ENCODE data around the gene ZBTB7C. TPM values are rescaled to one million over a fixed set of nuclear protein-coding genes. Genes with fewer than 3 reads are reported as not detected.

ZBTB7C gene
- total RNA-seq, 2 experiments from 2014 or later = not detected

DNA sequence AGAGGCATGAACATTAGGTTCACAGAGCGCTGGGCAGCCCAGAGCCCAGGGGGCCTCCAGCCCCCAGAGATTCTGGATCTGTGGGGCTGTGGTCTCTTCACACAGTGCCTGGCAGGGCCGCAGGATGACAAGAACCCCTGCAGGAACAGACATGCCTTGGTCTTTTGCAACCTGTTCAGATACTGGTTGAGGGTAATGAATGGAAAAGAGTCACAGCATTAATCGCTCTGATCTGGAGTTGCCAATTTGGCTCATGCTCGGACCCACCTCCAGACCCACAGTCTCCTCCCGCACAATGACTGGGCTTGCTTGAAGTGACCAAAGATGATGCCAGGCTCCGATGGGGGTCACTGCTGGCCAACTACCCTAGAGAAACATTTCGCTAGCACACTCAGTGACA lies 249.4 kb downstream of the ZBTB7C start:
- no peak for ATAC-seq
- CTCF ChIA-PET = interaction anchor here (0.6 kb wide), 1 partner anchor 390 kb away, joined by 3 read pairs; no protein-coding TSS in a partner anchor
- POLR2A ChIA-PET = no interaction called here
- no peak for DNase-seq
- Mint-ChIP-seq H3K27me3 (peaks cover 5% of the 10 kb centered on the region), H3K4me3 (no peak overlapping the region), H3K27ac (no peak overlapping the region), H3K4me1 (no peaks in the 10 kb centered on the region), H3K9me3 (ENCODE audit: low read depth) (no peaks in the 10 kb centered on the region), H3K36me3 (ENCODE audit: low read depth) (no peaks in the 10 kb centered on the region)
- intact Hi-C loops (cut with DNase I, micrococcal nuclease) = loop anchor here in 1 of 2 experiments (2.0 to 5.0 kb wide), 2 partner anchors 228 to 381 kb away; partner anchors contain the start of gene SMAD2

DNA sequence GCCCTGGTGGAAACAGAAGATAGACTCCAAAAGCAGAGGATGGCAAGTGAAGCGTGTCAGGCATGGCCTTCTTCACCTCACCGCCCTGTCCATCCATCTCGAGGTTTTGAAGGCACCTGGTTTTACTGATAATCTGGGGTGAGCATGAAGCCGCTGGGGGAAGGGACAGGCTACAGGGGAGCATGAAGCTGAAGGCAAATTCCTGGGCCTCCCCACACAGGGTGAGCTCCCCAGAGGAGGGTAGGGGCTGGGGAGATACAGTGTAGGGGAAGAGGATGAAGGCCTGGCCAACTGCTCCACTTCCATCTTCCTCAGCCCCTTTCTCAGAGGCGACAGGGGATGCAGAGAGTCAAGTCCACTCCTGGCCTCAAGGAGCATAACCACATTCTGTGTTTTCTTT lies 250.5 kb downstream of the ZBTB7C start:
- intact Hi-C loops (cut with DNase I, micrococcal nuclease) = no loop called here
- CTCF ChIA-PET = no interaction called here
- POLR2A ChIA-PET = no interaction called here
- DNase-seq (no peak), ATAC-seq (no peak)
- no peaks in the 10 kb centered on the region for H3K4me1 Mint-ChIP-seq
- no peaks in the 10 kb centered on the region for H3K9me3 Mint-ChIP-seq (ENCODE audit: low read depth)
- peaks cover 5% of the 10 kb centered on the region for H3K27me3 Mint-ChIP-seq
- no peak overlapping the region for H3K27ac Mint-ChIP-seq
- no peaks in the 10 kb centered on the region for H3K36me3 Mint-ChIP-seq (ENCODE audit: low read depth)
- no peak overlapping the region for H3K4me3 Mint-ChIP-seq

DNA sequence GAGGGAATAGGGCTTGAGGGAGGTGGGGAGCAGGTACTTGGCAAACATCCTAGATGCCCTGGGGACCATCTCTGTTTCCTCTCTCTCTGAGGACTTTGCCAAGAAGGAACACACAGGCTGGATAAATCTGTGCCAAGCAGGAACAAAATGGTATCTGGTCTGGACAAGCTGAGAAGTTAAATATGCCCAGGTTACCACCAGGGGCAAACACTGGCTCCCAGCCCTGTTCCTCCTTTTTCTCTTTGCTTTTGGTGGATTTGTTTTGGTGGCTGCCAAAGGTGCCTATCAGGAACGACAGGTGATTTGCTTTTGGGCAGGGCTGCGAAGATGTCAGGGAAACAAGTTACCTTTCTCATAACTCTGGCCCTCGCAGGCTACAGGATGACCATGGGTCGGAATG lies 251.2 kb downstream of the ZBTB7C start:
- peaks cover 5% of the 10 kb centered on the region for H3K27me3 Mint-ChIP-seq
- ChIA-PET CTCF (no interaction called here), POLR2A (no interaction called here)
- no peak overlapping the region for H3K27ac Mint-ChIP-seq
- ATAC-seq = no peak
- H3K9me3 Mint-ChIP-seq (ENCODE audit: low read depth) = no peaks in the 10 kb centered on the region
- H3K4me3 Mint-ChIP-seq = no peak overlapping the region
- no peaks in the 10 kb centered on the region for H3K36me3 Mint-ChIP-seq (ENCODE audit: low read depth)
- H3K4me1 Mint-ChIP-seq = no peaks in the 10 kb centered on the region
- intact Hi-C loops (cut with DNase I, micrococcal nuclease) = no loop called here
- no peak for DNase-seq

DNA sequence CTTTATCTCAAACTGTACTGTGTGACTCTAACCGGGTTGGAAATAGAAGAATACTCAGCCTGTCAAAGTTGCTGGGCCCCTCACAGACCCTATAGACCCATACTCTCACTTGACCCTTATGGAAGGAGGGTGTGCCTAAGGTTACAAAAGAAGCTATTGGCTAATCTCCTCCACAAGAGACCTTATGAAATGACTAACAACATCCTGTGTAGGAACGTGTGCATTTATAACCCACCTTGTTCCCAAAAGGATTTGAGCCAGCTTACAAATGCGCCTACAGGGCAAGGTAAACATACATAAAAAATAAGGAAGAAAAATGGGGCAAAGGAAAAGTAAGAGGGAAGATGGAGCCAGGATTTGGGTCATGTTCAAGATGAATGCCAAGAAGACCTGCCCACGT lies 253.3 kb downstream of the ZBTB7C start:
- Mint-ChIP-seq H3K4me3 (no peak overlapping the region), H3K9me3 (ENCODE audit: low read depth) (no peaks in the 10 kb centered on the region), H3K4me1 (no peaks in the 10 kb centered on the region), H3K27ac (no peak overlapping the region), H3K36me3 (ENCODE audit: low read depth) (no peaks in the 10 kb centered on the region), H3K27me3 (peaks cover 2% of the 10 kb centered on the region)
- CTCF ChIA-PET = no interaction called here
- no peak for DNase-seq
- POLR2A ChIA-PET = no interaction called here
- intact Hi-C loops (cut with DNase I, micrococcal nuclease) = no loop called here
- ATAC-seq = no peak

DNA sequence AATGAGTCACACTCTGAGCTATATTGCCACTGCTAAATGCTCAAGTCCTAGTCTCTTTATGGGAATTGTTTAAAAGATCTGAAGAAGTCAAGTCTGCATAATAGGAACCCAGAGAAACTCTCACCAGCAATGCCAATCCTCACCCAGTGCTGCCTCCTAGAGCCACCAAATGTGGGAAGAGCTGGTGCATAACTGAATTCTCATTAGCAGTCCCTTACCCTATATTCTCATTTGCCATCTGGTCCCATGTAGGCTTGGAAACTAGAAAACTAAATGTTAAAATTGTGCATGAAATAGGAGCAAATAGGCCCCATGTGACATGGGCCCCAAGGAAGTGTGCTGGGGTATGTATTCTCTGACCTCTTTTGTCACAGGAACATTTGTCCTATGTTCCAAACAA lies 254.4 kb downstream of the ZBTB7C start:
- Mint-ChIP-seq H3K9me3 (ENCODE audit: low read depth) (no peaks in the 10 kb centered on the region), H3K4me3 (no peak overlapping the region), H3K4me1 (no peaks in the 10 kb centered on the region), H3K27ac (no peak overlapping the region), H3K36me3 (ENCODE audit: low read depth) (no peaks in the 10 kb centered on the region), H3K27me3 (peaks cover 2% of the 10 kb centered on the region)
- POLR2A ChIA-PET = no interaction called here
- CTCF ChIA-PET = no interaction called here
- DNase-seq = no peak
- intact Hi-C loops (cut with DNase I, micrococcal nuclease) = no loop called here
- no peak for ATAC-seq

DNA sequence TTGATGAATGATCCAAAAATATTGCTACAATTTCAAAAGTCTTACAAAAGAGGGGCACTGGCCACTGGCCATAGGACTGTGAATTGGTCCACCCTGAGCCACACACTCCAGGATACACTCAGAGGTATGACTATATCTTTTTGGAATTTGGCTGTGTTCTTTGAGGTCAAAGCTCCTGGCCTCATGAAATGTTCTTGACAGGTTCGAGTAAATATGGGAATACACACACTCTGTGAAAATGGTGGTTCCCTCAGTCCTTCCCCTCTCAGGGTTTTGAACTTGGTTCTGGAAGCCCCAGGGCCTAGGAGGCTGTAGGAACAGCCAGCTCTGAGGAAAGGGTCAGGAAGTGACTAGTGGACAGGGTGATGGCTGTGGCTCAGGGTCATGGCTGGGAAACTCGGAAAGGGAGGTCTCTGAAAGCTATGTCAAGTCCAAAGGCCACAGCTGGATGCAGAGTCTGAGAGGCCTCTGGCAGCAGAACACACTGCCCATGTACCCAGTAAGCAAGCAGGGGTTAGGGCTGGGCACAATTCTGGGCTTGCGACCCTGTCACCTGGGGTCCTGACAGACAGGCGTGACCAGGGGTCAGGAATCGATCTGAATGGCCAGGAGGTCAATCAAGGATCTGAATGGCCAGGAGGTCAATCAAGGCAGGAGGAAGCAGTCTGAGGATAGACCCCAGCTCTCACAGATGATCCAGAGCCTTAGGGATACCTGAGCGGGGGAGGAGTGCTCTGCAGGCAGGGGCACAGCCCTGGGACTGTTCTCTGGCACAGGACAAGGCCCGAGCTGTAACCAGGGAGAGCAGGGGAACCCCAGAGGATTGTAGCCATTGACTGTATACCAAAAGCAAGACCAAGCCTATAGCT lies 255.3 kb downstream of the ZBTB7C start:
- Mint-ChIP-seq H3K36me3 (ENCODE audit: low read depth) (no peaks in the 10 kb centered on the region), H3K4me1 (no peaks in the 10 kb centered on the region), H3K27me3 (peaks cover 2% of the 10 kb centered on the region), H3K9me3 (ENCODE audit: low read depth) (no peaks in the 10 kb centered on the region), H3K4me3 (no peak overlapping the region), H3K27ac (no peak overlapping the region)
- DNase-seq (no peak), ATAC-seq (no peak)
- ChIA-PET POLR2A (no interaction called here), CTCF (interaction anchor here (0.8 kb wide), 1 partner anchor 13 kb away, joined by 4 read pairs; no protein-coding TSS in a partner anchor)
- intact Hi-C loops (cut with DNase I, micrococcal nuclease) = no loop called here

DNA sequence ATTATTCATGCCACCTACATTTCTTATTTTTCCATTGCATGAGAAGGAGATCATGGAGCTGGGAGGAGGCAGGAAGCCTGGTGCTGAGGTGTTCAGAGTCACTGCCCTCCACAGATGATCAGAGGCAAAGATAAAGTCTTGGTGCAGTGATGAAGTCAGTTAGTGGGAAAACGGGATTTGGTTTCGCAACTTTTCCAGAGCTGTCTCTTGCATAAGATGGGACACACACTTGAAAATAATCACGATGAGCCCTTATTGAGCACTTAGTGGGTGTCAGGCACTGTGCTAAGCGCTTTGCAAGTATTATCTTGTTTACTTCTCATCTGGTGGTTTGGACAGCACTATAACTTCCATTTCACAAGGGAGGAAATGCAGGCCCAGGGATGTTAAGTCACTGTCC lies 256.6 kb downstream of the ZBTB7C start:
- intact Hi-C loops (cut with DNase I, micrococcal nuclease) = no loop called here
- no peak for ATAC-seq
- DNase-seq = no peak
- Mint-ChIP-seq H3K27me3 (no peaks in the 10 kb centered on the region), H3K4me1 (no peaks in the 10 kb centered on the region), H3K27ac (no peak overlapping the region), H3K4me3 (no peak overlapping the region), H3K36me3 (ENCODE audit: low read depth) (no peaks in the 10 kb centered on the region), H3K9me3 (ENCODE audit: low read depth) (no peaks in the 10 kb centered on the region)
- POLR2A ChIA-PET = no interaction called here
- CTCF ChIA-PET = no interaction called here

DNA sequence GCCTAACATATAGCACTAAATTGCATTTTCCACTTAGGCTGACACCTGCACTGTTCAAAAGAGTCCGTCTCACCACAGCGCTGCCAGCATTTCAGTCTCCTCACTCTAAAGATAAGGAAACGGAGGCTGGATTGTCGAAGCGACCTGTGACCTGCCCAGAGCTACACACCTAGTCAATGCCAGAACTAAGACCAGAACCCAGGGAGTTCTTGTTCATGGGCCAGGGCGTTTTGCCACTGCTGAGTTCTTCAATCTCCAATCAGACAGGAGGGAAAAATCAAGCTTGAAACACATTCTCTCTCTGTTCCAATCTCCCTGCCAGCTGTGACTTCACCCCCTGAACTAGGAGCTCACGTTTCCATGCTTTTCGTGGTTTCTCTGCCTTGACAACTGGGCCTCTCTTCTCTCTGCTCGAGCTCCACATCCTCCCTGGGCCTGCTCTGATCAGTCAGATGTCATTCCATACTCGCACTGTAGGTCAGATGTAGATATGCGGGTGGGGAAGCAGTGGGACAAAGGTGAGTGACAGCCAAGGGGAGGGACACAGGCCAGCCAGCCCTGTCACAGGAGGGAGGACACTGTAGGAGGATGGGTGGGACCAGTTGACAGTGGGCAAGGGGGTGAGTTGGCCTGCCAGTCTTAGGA lies 257.6 kb downstream of the ZBTB7C start:
- no peak overlapping the region for H3K27ac Mint-ChIP-seq
- no peak for ATAC-seq
- POLR2A ChIA-PET = no interaction called here
- intact Hi-C loops (cut with DNase I, micrococcal nuclease) = no loop called here
- no peaks in the 10 kb centered on the region for H3K9me3 Mint-ChIP-seq (ENCODE audit: low read depth)
- H3K36me3 Mint-ChIP-seq (ENCODE audit: low read depth) = no peaks in the 10 kb centered on the region
- H3K27me3 Mint-ChIP-seq = no peaks in the 10 kb centered on the region
- no peaks in the 10 kb centered on the region for H3K4me1 Mint-ChIP-seq
- H3K4me3 Mint-ChIP-seq = no peak overlapping the region
- no peak for DNase-seq
- CTCF ChIA-PET = interaction anchor here (0.7 kb wide), 1 partner anchor 324 kb away, joined by 3 read pairs; no protein-coding TSS in a partner anchor

DNA sequence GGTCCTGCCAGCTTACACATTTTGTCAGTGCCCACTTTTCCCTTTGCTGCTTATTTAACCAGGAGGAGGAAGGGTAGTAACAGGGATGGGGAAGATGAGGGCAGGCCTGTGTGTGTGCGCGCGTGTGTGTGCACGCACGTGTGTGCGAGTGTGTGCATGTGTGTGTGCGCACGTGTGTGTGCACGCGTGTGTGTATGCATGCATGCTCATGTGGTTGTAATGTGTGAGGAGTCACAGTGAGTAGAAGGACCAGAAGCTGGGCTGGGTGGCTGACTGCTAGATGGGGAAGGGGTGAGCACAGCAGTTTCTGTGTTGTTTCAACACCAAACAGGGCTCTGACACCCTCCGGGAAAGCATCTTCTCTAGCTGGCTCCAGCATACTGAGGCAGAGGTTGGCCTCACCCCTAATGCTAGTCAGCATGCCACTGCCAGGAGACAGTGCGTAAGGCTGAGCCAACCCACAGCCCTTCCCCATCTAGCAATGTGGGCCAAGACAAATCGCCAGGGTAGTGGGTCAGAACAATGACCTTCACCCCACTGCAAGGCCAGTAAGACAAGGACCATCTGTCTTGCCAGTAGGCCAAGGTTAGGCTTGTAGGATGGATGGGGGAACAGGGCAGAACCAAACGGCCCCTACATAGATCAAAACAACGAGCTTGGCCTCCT lies 260.0 kb downstream of the ZBTB7C start:
- H3K27me3 Mint-ChIP-seq = no peaks in the 10 kb centered on the region
- CTCF ChIA-PET = no interaction called here
- intact Hi-C loops (cut with DNase I, micrococcal nuclease) = no loop called here
- H3K9me3 Mint-ChIP-seq (ENCODE audit: low read depth) = no peaks in the 10 kb centered on the region
- no peaks in the 10 kb centered on the region for H3K36me3 Mint-ChIP-seq (ENCODE audit: low read depth)
- H3K27ac Mint-ChIP-seq = no peak overlapping the region
- POLR2A ChIA-PET = no interaction called here
- no peak for ATAC-seq
- H3K4me3 Mint-ChIP-seq = no peak overlapping the region
- DNase-seq = no peak
- H3K4me1 Mint-ChIP-seq = no peaks in the 10 kb centered on the region

DNA sequence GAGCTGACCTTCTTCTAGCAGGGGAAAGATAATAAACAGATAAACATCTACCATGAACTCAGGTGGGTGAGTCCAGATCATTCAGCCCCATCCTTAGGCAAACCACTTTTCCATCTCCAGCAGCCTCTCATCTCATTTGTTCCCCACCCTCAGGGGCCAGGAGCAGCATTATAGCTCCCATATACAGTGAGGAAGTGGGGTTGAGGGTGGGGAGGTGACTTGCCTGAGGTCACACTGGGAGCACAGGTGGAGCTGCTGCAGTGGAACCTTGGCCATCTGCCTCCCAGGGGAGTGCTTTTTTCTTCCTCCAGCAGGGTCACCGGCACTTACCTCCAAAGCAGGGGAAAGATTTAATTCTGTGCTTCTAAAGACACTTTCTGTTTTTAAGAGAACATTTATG lies 266.2 kb downstream of the ZBTB7C start:
- ATAC-seq = no peak
- no peaks in the 10 kb centered on the region for H3K36me3 Mint-ChIP-seq (ENCODE audit: low read depth)

DNA sequence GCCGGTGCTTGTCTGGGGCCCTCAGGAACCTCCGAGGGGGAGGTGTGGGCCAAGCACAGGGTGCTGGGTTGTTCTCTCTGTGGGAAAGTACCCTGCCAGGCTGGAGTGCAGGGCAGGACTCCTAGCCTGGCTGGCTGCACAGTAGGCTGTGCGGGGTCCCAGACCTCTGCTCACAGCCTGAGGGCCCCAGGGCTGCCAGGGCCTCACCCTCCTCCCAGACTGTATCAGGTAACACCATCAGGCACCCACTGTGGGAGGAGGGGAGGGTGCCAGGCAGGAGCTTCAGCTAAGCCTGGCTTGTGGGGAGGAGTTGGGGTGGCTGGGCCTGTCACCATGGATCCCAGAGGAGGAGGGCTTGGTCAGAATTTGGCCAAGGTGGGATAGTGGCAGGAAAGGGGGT lies 266.8 kb downstream of the ZBTB7C start:
- intact Hi-C loops (cut with DNase I, micrococcal nuclease) = no loop called here
- no peak for ATAC-seq

More for the DNA sequence above, 266.2 kb downstream of the ZBTB7C start:
- Mint-ChIP-seq H3K4me3 (no peak overlapping the region), H3K27me3 (peaks cover 15% of the 10 kb centered on the region), H3K27ac (no peak overlapping the region), H3K4me1 (no peaks in the 10 kb centered on the region), H3K9me3 (ENCODE audit: low read depth) (no peaks in the 10 kb centered on the region)
- no peak for DNase-seq
- CTCF ChIA-PET = no interaction called here
- POLR2A ChIA-PET = no interaction called here
- intact Hi-C loops (cut with DNase I, micrococcal nuclease) = no loop called here

DNA sequence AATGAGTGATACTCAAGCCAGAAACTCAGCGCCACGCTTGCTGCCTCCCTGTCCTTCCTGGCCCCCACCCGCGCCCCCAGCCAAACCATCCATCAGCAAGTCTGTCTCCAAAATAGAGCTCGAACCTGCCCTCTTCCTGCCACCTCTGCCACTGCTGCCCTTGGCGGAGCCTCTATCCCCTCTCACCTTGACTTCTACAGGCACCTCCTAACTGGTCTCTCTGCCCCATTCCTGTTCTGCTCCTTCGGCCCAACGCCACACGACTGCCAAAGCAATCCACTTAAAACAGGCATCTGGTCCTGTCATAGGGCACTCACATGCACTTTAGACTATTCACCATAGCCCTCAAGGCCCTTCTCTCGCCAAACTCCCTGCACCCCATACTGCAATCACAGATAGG lies 268.5 kb downstream of the ZBTB7C start:
- no peak for DNase-seq
- no peak overlapping the region for H3K4me3 Mint-ChIP-seq
- no peak overlapping the region for H3K27ac Mint-ChIP-seq
- peaks cover 6% of the 10 kb centered on the region for H3K4me1 Mint-ChIP-seq
- intact Hi-C loops (cut with DNase I, micrococcal nuclease) = no loop called here
- ChIA-PET CTCF (no interaction called here), POLR2A (no interaction called here)
- no peak for ATAC-seq
- no peaks in the 10 kb centered on the region for H3K9me3 Mint-ChIP-seq (ENCODE audit: low read depth)
- peaks cover 26% of the 10 kb centered on the region for H3K27me3 Mint-ChIP-seq
- H3K36me3 Mint-ChIP-seq (ENCODE audit: low read depth) = no peaks in the 10 kb centered on the region

More for the DNA sequence above, 266.8 kb downstream of the ZBTB7C start:
- Mint-ChIP-seq H3K36me3 (ENCODE audit: low read depth) (no peaks in the 10 kb centered on the region), H3K27ac (no peak overlapping the region), H3K4me1 (peaks cover 2% of the 10 kb centered on the region), H3K4me3 (no peak overlapping the region), H3K9me3 (ENCODE audit: low read depth) (no peaks in the 10 kb centered on the region), H3K27me3 (peaks cover 21% of the 10 kb centered on the region)
- DNase-seq = no peak
- ChIA-PET CTCF (no interaction called here), POLR2A (no interaction called here)

Measured in activated CD4-positive, alpha-beta T cell treated with anti-CD3 and anti-CD28 coated beads for 36 hours (primary cell).